HT1080 (cell line): ENCODE results near the gene ZNF436. TPM values are rescaled to one million over a fixed set of nuclear protein-coding genes. Genes with fewer than 3 reads are reported as not detected.

Experiments used
- DNase-seq: peaks from one replicate; pipeline ENCODE4 v3.0.0-alpha.2; 2015; ENCODE audit warnings: low read depth
- polyA plus RNA-seq, 2 experiments: library from polyadenylated mRNA; depleted of rRNA; stranded (reverse); fragments of >200 nt; gene quantifications; 2 replicates each; pipeline ENCODE4 v1.2.3, GENCODE V29; 2015
- total RNA-seq: library from RNA; depleted of rRNA; stranded (reverse); fragments of >200 nt; shearing (Covaris generic); gene quantifications from 2 replicates; pipeline ENCODE4 v1.2.3, GENCODE V29; 2014; rRNA removed

Gene ZNF436
- total RNA-seq: 4.4 and 6.1 TPM in 2 replicates
- polyA plus RNA-seq (2015; cell fraction: cytosol; rRNA removed): 3.1 and 3.9 TPM in 2 replicates
- 6.1 and 7.6 TPM in 2 replicates for polyA plus RNA-seq (2015; cell fraction: nucleus; rRNA removed)

DNA sequence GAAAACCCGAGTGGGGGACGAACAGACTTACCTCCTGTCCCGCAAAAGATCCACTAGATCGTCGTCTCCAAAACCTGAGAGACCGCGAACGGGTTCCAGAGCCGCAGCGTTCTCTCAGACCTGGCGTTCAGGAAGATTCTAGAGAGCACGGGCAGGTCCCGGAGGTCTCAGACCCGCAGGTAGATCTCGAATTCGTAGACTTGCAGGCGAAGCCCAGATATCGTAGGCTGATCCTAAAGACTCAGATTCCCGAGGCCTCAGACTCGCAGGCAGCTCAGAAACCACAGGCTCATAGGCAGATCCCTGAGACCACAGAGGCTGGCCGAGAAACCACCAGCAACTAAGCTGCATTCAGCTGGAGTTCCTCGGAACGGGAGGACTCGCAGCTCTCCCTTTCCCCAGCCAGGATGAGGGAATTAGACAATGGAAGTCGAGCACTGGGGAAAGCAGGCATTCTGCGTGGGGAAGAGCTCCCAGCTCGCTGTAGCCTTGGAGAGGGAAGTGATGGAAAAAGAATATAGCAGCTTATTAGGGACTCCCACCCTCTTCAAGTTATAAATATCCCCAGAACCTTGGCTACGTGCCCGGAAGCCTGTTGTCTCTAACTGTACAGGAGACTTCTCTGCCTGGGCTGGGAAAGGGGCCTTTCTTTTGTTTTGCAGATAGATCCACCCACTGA, at the start of gene ZNF436:
Gene ZNF436, minus strand, starts transcription at position 502 of the 679 bp plus-strand sequence. CDS start 1,831 bp downstream, outside the sequence.
- DNase-seq: peak; percentile 67

DNA sequence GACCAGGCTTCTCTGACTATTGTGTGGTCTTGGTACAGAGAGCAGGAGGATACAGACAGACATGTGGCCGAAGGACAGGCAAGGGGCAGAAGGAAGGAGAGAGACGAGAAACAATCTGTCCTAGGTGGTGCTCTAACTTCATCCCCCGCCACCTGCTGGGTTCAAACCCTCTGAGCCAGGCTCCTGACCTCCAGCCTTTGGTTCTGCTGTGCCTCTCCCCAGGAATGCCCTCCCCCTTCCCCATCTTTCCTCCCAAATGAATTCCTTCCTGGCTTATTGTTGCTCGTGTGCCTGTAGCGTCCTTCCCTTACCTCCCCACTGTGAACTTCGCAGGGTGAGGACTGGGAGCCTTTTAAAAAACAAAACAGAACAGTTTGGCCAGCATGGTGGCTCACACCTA, 49.5 kb upstream of the ZNF436 start:
- no peak for DNase-seq

DNA sequence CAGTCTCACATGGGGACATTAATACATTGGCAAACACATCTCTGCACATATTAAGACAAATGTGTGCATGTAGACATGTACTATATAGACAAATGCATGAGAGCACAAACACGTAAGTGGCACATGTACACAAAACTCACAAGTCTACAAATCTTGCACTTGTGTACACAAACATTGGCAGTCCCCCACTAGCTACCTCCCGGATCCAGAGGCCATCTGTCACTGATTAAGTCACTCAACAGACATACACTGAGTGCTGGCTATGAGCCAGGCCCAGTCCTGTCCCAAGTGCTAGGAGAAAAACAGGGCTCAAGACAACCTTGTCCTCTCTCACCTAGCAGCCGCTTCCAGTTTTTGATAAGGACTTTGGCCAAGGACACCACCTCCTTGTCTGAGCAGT, 47.9 kb upstream of the ZNF436 start:
- DNase-seq: no peak

DNA sequence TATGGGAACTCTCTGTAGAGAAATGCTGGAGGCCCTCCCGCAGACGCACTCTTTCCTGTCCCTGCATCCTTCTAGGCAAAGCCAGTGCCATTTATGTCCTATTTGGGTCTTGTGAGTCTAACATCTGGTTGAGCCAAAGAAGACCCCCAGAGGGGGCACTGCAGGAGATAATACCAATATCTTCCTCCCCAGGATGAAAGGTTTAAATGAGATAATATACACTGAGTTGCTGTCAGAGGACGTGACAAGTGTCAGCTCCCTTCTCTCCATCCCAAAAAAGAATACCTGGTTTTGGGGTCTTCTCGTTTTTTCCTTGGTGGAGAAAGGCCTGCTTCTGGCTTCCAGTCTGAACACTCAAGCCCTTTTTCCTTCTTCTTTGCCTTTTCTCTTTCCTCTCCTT, 47.3 kb upstream of the ZNF436 start:
- DNase-seq: no peak

DNA sequence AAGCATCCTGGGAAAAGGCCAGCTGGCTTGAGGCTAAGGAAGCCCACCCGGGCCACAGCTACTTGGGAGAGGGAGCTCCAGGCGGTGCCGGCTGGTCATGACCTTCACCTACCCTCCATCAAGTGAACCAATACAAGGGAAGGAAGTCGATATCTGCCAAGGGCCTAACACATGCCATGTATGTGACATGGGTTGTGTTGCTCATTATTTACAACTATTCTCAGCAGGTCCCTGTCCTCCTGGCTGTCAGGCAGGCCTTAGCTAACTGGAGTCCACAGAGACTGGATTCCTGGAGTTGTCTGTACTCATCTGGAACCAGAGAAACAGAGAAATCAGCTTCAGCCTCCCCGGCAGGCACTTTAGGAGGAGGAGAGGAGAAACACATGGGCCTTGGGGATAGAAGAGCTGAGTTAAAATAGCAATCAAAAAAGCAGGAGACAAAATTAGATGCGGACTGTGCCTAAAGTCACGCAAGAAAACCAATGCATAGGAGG, 39.2 kb upstream of the ZNF436 start:
- DNase-seq: no peak

DNA sequence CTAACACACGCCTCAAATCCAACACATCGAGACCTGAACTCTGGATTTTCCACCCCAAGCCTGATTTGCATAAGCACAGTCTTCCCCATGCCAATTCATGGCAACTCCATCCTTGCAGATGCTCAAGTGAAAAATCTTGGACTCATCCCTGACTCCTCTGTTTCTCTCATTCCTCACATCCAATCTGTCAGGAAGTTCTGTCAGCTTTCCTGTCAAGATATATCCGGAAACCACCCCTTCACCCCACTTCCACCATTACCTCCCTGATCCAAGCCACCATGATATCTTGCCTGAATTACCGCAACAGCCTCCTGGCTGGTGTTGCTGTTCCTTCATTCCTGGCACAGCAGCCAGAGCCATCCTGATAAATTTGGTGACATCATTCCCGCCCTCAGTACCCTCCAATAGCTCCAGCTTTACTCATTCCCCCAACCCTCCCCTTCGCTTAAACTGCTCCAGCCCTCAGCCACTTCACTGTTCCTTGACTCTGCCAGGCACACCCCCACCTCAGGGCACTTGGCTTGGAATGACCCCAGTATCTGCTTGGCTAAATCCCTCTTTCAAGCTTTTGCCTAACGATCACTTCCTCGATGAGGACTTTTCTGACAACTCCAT, 37.5 kb upstream of the ZNF436 start:
- DNase-seq: no peak

DNA sequence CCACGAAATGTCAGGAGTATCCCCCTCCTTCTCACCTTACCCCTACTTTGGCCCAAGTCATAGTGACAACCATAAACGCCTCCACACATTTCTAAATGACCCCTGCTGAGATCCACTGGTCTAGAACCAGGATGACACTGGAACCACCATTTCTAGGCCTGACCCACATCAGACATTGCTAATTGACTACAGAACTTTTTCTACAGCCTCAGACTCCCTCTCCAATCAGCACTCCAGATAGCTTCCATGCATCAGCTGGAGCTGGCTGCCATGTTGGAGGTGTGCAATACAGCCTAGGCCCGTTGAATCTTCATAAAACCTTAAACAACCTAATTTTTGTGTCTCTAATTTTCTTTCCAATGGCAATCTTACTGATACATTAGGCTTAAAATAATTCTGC, 36.3 kb upstream of the ZNF436 start:
- DNase-seq: no peak

DNA sequence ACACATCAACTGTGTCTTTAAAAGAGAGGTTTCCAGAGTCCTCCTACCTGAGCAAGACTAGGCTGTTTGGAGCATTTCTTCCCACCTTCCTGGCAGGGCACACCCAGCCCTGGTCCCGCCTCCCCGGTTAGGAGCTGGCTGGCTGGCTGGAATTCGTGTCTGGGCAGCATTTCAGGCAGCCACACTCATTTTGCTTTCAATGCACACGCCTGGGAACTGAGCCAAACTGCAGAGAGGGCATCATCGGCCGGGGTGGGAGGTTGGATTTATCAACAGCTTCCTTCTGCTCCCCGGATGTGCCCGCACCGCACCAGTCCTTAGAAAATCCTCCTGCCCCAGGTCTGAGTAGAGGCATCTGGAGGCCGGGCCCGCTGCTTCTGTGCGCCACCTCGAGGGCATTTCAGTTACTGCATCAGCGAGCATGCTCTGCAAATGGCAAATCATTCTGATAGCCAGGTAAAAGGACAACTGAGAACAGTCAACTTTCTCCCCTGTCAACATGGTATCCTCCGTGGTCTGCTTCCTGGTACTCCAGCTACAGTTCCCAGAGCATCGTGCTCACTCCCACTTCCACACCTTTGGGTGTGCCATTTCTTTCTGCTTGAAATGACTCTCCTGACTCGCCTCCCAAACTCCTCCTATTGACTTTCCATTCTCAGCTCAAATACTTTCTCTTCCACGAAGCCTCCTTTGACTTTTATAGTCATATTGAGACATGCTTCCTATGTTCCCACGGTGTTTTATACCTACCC, 34.3 kb upstream of the ZNF436 start:
- peak; percentile 97 for DNase-seq

DNA sequence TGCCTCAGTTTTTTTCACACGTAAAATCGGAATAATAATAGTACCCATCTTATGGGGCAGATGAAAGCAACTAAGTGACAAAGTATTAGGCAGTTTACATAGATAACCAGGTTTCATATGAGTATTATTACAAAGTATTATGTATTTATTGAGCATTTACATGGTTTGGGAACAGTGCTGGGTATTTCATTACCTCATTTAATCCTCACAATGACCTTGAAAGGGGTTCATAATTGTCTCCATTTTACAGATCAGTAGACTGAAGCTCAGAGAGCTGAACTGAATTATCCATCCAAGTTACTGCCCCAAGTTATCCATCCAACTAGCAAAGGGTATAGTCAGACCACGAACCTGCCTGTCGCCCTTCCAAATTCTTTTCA, 33.7 kb upstream of the ZNF436 start:
- DNase-seq: no peak

DNA sequence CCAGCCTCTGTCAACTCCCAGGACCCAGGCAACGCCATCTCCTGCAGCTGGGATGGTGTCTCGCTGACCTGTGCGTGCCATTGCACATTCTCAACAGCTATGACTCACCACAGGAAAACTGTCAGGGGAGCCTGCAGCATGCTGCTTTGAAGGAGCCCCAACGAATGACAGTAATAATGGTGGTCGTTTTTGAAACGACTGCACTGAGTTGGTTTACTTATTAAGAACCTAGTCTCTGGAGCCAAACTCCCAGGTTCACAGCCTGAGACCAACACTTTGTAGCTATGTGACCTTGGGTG, 33.4 kb upstream of the ZNF436 start:
- DNase-seq: peak; percentile 77

DNA sequence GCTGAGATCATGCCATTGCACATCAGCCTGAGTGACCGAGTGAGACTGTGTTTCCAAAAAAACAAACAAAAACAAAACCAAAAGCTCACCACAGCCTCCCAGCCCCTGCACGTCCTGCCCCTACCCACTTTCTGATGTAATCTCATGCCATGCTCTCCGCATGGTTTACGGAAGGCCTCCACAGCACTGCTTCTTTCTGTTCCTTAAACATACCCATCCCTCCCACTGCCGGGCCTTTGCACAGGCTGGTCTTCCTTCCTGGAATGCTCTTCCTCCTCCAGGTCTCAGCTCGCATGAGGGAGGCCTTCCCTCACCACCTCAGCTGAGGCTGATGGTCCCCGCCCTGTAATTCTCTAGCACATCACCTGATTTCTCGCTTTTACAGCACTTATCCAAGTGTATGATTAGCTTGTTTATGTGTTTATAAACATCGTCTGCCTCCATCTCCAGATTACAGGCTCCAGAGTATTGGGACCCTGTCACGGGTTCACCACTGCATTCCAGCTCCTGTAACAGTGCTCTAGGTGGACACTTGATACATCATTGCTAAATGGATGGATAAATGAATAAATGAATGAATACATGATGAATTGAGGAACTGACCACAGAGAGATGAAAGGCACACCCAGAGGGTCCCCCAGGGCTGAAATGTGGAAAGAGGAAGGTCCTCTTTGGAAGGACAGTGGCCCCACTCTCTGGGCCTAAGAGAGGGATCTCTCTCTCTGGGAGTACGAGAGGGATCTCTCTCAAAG, 32.8 kb upstream of the ZNF436 start:
- DNase-seq: no peak

DNA sequence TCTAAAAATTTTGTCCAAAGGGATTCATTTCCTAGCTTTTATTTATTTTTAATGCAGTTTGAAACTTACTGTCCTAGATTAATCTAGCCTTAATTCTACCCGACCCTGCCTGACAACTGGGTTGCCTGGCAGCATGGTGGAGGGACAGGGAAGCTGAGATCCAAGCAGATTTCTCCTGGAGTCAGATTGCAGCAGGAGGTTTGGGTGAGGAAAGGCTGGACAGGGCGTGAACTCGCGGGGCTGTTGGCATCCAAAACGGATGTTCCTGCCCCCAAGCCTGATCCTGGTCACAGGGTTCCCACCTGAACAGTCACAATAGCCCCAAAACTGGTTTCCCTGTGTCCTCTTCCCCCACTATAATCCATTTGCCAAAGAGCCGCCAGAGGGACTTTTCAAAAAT, 31.7 kb upstream of the ZNF436 start:
- DNase-seq: no peak

DNA sequence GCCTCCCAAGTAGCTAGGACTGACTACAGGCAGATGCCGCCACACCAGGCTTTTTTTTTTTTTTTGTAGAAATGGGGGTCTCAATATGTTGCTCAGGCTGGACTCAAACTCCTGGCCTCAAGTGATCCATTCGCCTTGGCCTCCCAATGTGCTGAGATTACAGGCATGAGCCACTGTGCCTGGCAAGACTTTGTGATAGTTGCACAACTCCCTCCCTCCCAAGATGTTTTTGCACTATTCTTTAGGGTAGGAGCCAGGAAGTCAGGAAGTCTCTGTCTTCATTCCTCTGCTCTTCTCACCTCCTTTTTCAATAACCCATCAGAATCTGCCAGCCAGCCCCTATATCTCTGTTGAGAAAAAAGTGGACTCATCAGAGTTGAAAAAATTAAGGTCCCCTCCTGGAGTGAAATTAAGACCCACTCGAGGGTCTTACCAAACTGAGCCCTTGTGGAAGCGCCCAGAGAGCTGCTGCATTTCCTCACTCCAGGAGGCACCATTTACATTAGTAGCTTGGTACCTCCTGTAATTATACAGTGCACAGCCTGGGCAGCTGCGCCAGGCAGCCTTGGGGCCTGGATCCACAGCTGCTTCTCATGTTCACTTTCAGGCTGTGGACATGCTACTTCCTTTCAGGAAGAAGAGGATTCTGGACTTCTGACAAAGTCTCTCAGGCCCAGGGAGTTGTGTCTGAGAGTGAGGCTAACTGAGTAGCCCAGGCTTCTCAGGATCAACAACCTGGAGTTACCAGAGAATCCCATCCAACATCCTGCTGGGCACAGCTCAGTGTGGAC, 30.9 kb upstream of the ZNF436 start:
- DNase-seq: no peak

DNA sequence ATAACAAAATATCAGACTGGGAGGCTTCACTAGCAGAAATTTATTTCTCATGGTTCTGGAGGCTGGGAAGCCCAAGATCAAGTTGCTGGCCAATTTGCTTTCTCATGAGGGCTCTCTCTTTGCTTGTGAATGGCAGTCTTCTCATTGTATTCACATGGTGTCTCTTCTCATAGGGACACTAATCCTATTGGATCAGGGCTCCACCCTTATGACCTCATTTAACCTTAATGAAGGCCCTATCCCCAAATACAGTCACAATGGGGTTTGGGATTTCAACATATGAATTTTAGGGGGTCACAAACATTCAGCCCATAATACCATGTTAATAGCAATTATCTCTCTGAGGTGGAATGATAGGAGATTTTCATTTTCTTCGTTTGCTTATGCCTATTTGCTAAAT, 29.6 kb upstream of the ZNF436 start:
- DNase-seq: no peak

DNA sequence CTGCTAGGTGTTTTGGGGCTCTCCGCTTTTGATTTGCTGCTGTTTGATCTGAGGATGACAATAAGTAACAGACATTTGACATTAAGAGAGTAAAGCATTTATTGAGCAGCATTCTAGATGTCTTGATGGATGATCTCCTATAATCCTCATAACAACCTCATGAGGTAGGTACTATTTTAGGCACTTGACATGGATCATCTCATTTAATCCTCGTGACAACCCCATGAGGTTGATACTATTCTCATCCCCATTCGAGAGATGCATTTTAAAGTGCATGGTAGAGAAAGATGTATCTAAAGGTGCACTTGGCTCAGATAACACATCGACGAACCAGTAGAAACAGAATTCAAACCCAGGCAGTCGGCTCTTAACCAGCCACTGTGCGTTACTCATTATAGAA, 28.3 kb upstream of the ZNF436 start:
- no peak for DNase-seq

DNA sequence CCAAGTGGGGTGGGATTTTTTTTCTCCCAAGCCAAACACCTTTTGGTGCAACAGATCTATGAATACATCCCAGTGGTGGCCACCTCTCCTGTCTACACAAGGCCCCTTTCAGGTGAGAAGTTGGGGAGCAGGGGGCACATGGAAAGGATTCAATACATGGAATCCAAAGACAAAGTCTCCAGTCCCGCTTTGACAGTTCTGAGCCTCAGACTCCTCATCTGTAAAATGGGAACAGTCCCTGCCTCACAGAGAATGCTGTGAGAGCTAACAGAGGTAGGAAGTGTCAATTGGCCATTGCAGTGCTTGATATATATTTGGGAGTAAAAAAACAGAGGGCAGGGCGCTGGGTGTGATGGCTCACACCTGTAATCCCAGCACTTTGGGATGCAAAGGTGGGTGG, 26.7 kb upstream of the ZNF436 start:
- no peak for DNase-seq

DNA sequence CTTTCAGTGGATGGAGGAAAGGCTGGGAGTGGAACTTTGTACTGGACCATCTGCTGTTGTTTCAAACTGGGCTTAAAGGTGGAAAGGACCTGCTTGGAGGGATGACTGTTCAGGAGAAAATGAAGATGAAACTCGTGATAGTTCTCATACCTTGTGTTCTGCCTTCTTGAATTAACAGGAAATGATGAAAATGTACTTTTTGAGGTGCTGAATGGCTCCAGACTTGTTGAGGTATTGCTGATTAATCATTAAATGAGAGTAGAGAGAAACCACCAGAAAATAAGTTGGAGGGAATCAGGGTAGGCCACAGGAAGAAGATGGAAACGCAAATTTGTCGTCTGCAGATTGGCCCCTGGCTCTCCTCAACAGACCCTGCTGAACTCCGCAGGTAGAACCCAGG, 26.2 kb upstream of the ZNF436 start:
- DNase-seq: no peak

DNA sequence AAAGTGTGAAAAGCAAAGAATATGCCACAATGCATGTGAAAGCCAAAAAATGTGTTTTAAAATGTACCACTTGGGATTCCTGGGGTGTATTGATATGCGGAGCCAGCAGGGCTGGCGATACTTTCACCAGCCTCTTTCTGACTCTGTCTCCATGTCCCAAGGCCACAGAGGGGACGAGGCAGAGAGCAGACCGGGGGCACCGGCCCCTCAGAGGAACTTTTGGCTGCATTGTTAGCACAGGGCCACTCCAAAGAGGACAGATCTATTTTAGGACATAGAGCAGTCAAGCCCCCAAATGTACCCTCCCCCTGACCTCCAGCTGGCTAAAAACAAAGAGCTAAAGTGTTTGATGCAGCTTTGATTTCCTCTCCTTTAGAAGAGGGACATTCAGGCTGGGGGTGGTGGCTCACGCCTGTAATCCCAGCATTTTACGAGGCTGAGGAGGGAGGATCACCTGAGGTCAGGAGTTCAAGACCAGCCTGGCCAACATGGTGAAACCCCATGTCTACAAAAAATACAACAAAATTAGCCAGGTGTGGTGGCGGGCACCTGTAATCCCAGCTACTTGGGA, 25.6 kb upstream of the ZNF436 start:
- DNase-seq: no peak

DNA sequence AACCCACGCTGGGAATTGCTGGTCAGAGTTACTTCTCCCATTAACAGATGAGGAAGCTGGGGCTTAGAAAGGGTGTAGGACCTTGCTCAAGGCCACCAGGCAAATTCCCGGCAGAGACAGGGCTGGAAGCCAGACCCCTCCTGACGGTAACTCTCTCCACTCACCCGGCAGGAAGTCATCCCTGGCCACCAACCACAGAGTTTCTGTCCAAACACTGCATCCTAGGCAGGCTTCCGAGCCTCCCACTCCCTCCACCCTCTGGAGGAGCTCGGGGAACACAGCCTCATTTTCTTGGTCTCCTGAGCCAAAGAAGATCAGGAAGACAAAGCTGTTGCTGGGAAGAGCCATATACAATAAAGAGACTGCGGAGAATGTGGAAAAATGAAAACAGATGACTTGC, 25.0 kb upstream of the ZNF436 start:
- DNase-seq: peak; percentile 78

DNA sequence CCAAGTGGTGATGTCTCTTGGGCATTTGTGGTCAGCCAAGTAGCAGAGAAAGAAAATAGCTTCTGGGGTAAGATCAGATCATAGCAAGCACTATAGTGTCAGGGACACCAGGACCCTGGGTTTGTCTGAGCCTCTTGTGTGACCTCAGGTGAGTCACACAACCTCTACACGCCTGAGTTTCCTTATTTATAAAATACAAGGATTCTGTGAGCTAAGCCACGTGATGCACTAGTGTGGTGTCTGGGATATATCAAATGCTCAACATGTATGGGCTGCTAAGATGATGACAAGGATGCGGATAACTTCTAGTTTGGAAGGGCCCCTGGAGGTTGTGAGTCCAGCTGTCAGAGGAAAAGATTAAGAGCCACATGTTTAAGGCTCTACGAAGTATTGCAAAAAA, 24.5 kb upstream of the ZNF436 start:
- peak; percentile 81 for DNase-seq

DNA sequence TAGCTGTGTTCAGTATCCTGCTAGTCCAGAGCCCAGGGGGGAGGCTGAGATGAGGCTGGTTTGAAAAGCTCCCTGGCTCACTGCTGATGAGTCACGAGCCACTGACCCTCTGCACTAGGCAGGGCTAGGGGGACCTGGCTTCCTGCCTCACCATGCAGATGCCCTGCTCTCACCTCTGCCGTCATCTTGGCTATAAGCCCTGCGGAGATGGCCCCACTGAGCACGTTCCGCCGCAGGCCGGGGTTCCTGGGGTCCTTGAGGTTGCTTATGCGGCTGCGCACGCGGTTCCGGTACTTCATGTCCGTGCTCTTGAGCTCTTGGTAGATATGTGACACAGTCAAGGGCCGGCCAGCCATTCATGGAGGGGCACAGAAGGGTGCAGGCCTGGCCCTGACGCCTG, 24.1 kb upstream of the ZNF436 start:
- peak; percentile 93 for DNase-seq
